Ectodermal cell (in vitro differentiated cells): Measurements from ENCODE around the gene ZNF681. TPM values are rescaled to one million over a fixed set of nuclear protein-coding genes. Genes with fewer than 3 reads are reported as not detected.

Experiments
- H3K27ac ChIP-seq: 2 replicates; pipeline ENCODE4 v1.7.0; 2013; ENCODE audit warnings: mild to moderate bottlenecking, low read depth, low read length; ENCODE audit not compliant: insufficient read depth, poor library complexity, severe bottlenecking
- H3K27me3 ChIP-seq: 2 replicates; pipeline ENCODE4 v1.7.0; 2013; ENCODE audit warnings: mild to moderate bottlenecking, low read length; ENCODE audit not compliant: insufficient read depth, control insufficient read depth, poor library complexity, severe bottlenecking
- H3K36me3 ChIP-seq: one replicate; pipeline ENCODE4 v1.7.0; 2013; ENCODE audit warnings: low read length; ENCODE audit not compliant: control insufficient read depth, insufficient read depth
- H3K4me1 ChIP-seq: one replicate; pipeline ENCODE4 v1.7.0; 2013; ENCODE audit warnings: low read length; ENCODE audit not compliant: control insufficient read depth, insufficient read depth
- H3K4me3 ChIP-seq: 2 replicates; pipeline ENCODE4 v1.7.0; 2013; ENCODE audit warnings: low read depth, low read length, control low read depth; ENCODE audit not compliant: insufficient read depth
- H3K9me3 ChIP-seq: 2 replicates; pipeline ENCODE4 v1.7.0; 2013; ENCODE audit warnings: mild to moderate bottlenecking, low read length, moderate library complexity; ENCODE audit not compliant: control insufficient read depth
- WGBS, 2 experiments: methylation state at CpG; one replicate each; pipeline ENCODE4 v1.1.7; 2013; ENCODE audit warnings: missing lambda C conversion rate in 2 of 2; 5-methylcytosine and 5-hydroxymethylcytosine counted together
- polyA plus RNA-seq, 4 experiments: library from polyadenylated mRNA; stranded (reverse); fragments of 50-300 nt; gene quantifications; one replicate each; pipeline ENCODE4 v1.2.3, GENCODE V29; 2013

ZNF681 gene
- polyA plus RNA-seq (2013, experiment 1 of 4): 11.5 TPM
- 8.9 TPM for polyA plus RNA-seq (2013, experiment 2 of 4)
- polyA plus RNA-seq (2013, experiment 3 of 4): 7.8 TPM
- 9.2 TPM for polyA plus RNA-seq (2013, experiment 4 of 4)

DNA sequence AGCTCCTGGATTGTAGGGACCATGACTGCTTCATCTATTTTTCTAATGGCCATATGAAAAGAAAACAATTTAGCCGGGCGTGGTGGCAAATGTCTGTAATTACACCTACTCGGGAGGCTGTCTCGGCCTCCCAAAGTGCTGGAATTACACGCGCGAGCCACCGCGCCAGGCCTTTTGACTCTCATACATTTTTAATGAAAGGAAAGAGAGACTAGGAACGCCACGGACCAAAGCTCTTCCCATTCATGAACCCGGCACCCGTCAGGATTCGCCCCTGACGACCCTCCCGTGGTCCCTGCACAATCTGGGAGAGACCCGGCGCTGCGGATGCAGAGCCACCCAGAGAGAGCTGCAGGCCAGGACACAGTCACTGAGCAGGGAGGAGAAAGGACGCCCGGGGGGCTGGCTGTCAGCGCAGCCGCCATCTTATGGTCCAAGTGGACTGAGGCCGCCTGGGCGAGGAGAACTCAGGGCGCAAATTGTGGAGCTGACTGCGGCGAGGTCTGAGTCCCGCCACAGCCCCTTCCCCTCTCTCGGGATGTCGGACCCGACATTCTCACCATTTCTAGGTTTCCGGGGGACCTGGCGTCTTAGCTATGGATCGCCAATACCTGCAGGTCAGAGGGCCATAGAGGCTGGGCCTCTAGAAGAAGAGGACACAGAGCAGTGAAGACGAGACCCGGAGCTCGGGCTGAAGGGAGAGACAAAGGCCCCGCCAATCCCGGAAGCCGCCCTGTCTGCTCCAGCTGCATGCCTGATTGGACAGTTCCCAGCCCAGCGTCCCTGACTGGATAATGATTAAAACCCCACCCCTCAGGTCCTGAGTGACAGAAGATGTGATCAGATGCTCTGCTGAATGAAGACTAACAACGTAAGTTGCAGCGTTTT lies at the start of gene ZNF681:
TSS of gene ZNF681 (minus strand) at position 705 of the 888 bp plus-strand sequence. CDS start at position 563, 142 bp downstream.
- H3K4me3 ChIP-seq: peak within 1 kb of the TSS; percentile 87
- H3K27me3 ChIP-seq: no peaks in the 10 kb centered on the region
- H3K9me3 ChIP-seq: no peaks in the 10 kb centered on the region
- H3K36me3 ChIP-seq: peaks cover 13% of the 10 kb centered on the region
- H3K4me1 ChIP-seq: no peaks in the 10 kb centered on the region
- peak within 1 kb of the TSS; percentile 96 for H3K27ac ChIP-seq
- 2 to 3% methylated on average over 44 of the region's 44 CpGs for WGBS, 2 experiments

DNA sequence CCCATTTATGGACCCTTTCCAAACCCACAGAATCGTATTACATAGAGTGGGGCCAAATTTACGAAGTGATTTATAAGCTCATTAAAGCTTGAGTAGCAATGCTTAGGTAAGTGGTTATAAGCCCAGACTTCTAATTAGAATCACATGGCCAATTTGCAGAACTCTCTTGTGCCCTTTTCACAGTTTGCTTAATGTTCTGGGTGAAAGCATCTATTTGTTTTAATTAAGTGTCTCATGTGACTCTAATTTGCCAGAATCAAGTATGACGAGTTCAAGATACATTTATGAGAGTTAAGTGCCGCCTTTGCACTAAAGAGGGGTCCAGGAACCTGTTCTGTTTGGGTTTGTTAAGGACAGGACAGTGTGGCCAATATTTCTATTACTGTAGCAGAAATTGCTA lies 46.0 kb upstream of the ZNF681 start:
- no peaks in the 10 kb centered on the region for H3K9me3 ChIP-seq
- H3K4me3 ChIP-seq: no peak overlapping the region
- H3K27ac ChIP-seq: no peak overlapping the region
- peaks cover 5% of the 10 kb centered on the region for H3K36me3 ChIP-seq
- 97% methylated on average over 4 of the region's 4 CpGs for WGBS, 2 experiments
- H3K27me3 ChIP-seq: no peaks in the 10 kb centered on the region
- H3K4me1 ChIP-seq: no peaks in the 10 kb centered on the region

DNA sequence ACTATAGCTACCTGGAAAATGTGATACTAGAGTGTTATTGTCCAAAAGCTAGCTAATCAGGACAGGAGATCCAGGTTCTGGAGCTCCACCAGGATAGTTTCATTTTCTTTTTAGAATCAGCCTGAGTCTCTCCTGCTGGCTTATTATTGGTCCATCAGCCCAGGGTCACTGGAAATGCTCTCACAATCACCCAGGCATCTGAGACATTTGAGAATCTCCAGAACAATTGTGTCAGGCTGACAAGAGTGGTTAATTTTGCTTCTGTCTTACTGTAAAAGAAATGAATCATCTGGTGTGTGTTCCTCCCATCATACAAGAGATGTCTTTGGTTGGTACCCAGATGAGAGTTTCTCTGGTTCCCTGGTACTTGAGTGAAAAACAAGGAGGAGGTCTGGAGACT lies 43.6 kb upstream of the ZNF681 start:
- Histone ChIP-seq H3K36me3 (peaks cover 5% of the 10 kb centered on the region), H3K9me3 (no peaks in the 10 kb centered on the region), H3K4me3 (no peak overlapping the region), H3K27me3 (no peaks in the 10 kb centered on the region), H3K4me1 (no peaks in the 10 kb centered on the region), H3K27ac (no peak overlapping the region)

DNA sequence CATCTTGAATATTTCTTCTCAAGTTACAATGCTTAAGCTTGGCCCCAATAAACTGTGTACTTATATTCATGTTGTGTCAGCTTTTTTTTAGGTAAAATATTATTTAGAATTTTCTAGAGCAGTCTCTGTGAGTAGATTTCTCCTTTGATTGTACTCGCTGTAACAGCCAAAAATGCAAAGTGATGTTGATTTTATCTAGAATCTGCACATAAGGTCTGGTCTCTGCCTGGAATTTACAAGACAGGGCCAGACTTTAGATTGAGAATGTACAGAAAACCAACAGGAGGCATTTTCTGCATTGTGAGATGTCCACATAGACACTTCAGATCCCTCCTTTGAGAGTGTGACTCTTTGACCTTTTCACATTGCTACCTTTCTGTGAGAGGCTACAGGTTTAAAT lies 43.1 kb upstream of the ZNF681 start:
- Histone ChIP-seq H3K4me3 (no peak overlapping the region), H3K4me1 (no peaks in the 10 kb centered on the region), H3K36me3 (peaks cover 5% of the 10 kb centered on the region), H3K27me3 (no peaks in the 10 kb centered on the region), H3K27ac (no peak overlapping the region), H3K9me3 (no peaks in the 10 kb centered on the region)
- 95 to 100% methylated on average over 1 of the region's 1 CpG for WGBS, 2 experiments

DNA sequence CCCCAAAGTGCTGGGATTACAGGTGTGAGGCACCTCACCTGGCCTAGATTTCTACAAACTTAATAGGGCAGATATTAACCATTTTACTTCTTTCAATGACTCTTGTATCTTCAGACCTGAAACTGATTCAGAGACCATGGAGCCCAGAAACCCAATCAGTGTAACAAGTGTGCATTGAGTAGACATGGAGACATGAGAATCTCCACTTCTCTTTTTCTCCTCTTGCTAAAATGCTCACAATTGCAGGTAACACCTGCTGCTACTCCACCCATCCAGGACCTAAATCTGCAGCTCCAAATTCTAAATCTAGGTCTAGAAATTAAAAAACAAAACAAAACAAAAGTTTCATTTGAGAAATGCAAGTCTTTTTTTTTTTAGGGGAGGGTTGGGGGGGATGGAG lies 42.2 kb upstream of the ZNF681 start:
- H3K36me3 ChIP-seq: peaks cover 4% of the 10 kb centered on the region

DNA sequence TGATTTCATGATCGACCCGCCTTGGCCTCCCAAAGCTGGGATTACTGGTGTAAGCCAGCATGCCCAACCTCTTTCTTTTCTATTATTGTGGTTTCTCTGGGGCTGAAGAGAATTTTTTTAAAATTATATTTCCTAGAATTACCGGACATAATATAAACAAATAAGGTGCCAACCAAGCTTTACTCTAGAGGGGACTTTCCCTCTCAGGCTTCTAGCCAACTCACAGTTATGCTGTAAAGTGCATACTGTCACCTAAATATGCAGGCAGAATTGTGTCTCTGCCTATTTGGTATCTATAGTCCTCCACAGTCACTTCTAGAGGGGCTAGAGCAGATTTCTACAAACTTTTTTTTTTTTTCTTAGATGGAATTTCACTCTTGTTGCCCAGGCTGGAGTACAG lies 41.6 kb upstream of the ZNF681 start:
- no peaks in the 10 kb centered on the region for H3K9me3 ChIP-seq
- no peak overlapping the region for H3K27ac ChIP-seq
- H3K36me3 ChIP-seq: no peaks in the 10 kb centered on the region
- H3K27me3 ChIP-seq: no peaks in the 10 kb centered on the region
- no peak overlapping the region for H3K4me3 ChIP-seq
- no peaks in the 10 kb centered on the region for H3K4me1 ChIP-seq
- 94 to 98% methylated on average over 3 of the region's 3 CpGs for WGBS, 2 experiments

More for the DNA sequence above, 42.2 kb upstream of the ZNF681 start:
- Histone ChIP-seq H3K27ac (no peak overlapping the region), H3K27me3 (no peaks in the 10 kb centered on the region), H3K4me3 (no peak overlapping the region), H3K9me3 (no peaks in the 10 kb centered on the region), H3K4me1 (no peaks in the 10 kb centered on the region)

DNA sequence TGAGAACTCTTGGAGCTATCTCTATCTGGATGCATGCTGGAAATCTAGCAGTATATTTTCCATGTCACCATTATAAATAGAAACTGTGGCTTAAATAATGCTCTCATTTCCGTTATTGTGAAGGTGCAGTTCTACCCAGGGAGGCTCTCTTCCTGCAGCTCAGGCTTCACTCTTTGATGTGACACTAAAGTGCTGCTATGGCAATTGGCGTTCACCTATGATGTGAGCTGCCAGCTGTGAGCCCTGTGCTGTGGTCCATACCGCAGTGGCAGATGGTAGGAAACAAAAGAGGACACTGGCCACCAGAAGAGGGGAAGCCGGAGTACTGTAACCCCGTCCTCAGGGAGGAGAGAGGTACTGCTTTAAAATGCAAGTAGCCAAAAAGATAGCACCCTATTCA lies 40.6 kb upstream of the ZNF681 start:
- Histone ChIP-seq H3K27ac (no peak overlapping the region), H3K9me3 (no peaks in the 10 kb centered on the region)
- WGBS, 2 experiments: 75 to 88% methylated on average over 3 of the region's 5 CpGs

DNA sequence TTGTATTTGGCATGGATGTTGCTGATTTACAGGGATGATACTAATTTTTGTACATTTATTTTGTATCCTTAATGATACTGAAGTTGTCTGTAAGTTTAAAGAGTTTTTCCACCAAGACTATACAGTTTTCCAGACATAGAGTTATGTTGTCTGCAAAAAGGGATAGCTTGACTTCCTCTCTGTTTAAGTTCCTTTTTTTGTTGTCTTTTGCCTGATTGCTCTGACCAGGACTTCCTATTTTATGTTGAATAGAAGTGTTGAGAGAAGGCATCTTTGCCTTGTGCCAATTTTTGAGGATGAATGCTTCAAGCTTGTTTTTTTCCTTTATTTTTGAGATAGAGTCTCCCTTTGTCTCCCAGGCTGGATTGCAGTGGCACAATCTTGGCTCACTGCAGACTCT lies 36.8 kb upstream of the ZNF681 start:
- Histone ChIP-seq H3K4me3 (no peak overlapping the region), H3K27me3 (no peaks in the 10 kb centered on the region), H3K36me3 (peaks cover 4% of the 10 kb centered on the region), H3K4me1 (no peaks in the 10 kb centered on the region), H3K27ac (no peak overlapping the region), H3K9me3 (no peaks in the 10 kb centered on the region)

More for the DNA sequence above, 40.6 kb upstream of the ZNF681 start:
- Histone ChIP-seq H3K36me3 (no peaks in the 10 kb centered on the region), H3K4me3 (no peak overlapping the region), H3K4me1 (no peaks in the 10 kb centered on the region), H3K27me3 (no peaks in the 10 kb centered on the region)

DNA sequence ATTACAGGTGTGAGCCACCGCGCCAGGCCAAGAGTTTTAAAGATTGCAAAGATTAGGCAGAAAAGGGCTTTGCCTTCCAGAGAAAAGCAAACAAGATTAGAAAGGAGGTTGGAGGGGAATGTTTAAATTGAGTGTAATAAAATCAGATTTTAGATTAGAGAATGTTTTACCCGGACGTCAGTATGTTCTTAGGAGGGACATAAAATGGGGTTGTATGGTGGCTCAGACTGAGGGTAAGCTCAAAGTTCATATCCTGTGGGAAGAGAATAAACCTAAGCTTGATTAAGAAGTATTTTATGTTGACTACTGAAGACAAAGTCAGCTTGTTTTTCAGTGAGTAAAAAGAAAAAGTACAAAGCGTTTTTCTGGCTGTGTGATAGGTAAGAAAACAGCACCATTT lies 34.1 kb upstream of the ZNF681 start:
- peaks cover 4% of the 10 kb centered on the region for H3K36me3 ChIP-seq
- no peaks in the 10 kb centered on the region for H3K9me3 ChIP-seq
- 94 to 96% methylated on average over 5 of the region's 5 CpGs for WGBS, 2 experiments

DNA sequence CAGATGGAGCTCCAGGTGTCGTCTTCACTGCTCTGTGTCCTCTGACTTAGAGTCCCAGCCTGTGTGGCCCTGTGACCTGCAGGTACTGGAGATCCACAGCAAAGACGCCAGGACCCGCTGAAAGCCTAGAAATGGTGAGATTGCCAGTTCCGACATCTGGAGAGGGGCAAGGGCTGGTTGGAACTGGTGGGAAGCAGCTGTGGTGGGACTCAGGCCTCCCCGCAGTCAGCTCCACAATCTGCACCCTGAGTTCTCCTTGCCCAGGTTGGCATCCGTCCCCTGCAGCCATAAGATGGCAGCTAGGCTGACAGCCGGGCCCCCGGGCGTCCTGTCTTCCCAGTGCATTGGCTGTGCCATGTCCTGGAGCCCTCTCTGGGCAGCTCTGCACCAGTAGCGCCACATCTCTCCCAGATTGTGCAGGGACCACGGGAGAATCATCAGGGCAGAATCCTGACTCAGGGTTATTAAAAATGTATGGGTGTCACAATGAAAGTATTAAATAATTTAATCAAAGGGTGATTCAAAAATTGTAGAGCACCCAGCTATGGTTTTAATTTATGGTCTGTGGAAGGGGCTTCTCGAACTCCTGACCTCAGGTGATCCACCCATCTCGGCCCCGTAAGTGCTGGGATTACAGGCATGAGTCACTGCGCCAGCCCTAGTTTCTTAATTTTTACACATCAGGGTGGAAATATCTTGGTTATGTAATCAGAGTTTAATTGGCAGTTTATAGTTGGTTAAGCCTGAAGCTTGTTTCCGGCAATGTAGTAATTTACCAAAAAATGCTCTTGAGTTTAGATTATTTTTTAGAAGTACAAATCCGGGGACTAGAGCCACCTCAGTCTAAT lies 32.2 kb upstream of the ZNF681 start:
- Histone ChIP-seq H3K27me3 (no peaks in the 10 kb centered on the region), H3K4me3 (no peak overlapping the region), H3K36me3 (peaks cover 4% of the 10 kb centered on the region), H3K27ac (no peak overlapping the region), H3K4me1 (no peaks in the 10 kb centered on the region), H3K9me3 (no peaks in the 10 kb centered on the region)
- WGBS, 2 experiments: 84 to 85% methylated on average over 17 of the region's 17 CpGs

More for the DNA sequence above, 34.1 kb upstream of the ZNF681 start:
- no peak overlapping the region for H3K4me3 ChIP-seq
- no peak overlapping the region for H3K27ac ChIP-seq
- no peaks in the 10 kb centered on the region for H3K4me1 ChIP-seq
- H3K27me3 ChIP-seq: no peaks in the 10 kb centered on the region
